DND-41 (cell line): ENCODE measurements around the gene ALG8.

Source experiments
- ATAC-seq: fragments of 200-7000 bp; cut with Tn5 transposase; 3 replicates; pipeline ENCODE4 v1.9.1; 2021; ENCODE audit warnings: low read depth; ENCODE audit not compliant: insufficient read depth
- DNase-seq: peaks from one replicate; pipeline ENCODE4 v3.0.0-alpha.2; 2020
- H2AFZ ChIP-seq: 2 replicates; pipeline ENCODE4 v1.6.0; 2012; ENCODE audit warnings: low read depth, low read length
- H3K27ac ChIP-seq: 2 replicates; pipeline ENCODE4 v1.5.1; 2012; ENCODE audit warnings: low read length, inconsistent platforms
- H3K27me3 ChIP-seq: fragments of 200-600 bp; sonication (generic); 2 replicates; pipeline ENCODE4 v1.6.0; 2012; ENCODE audit warnings: low read length, mild to moderate bottlenecking, inconsistent platforms; ENCODE audit not compliant: insufficient read depth, poor library complexity
- H3K36me3 ChIP-seq: 2 replicates; pipeline ENCODE4 v1.5.1; 2012; ENCODE audit warnings: low read length, inconsistent platforms; ENCODE audit not compliant: insufficient read depth
- H3K4me1 ChIP-seq: 2 replicates; pipeline ENCODE4 v1.5.1; 2012; ENCODE audit warnings: mild to moderate bottlenecking, low read length; ENCODE audit not compliant: insufficient read depth
- H3K4me2 ChIP-seq: 2 replicates; pipeline ENCODE4 v1.6.0; 2012; ENCODE audit warnings: mild to moderate bottlenecking, moderate library complexity, low read length, inconsistent platforms; ENCODE audit not compliant: insufficient read depth
- H3K4me3 ChIP-seq, 2 experiments: fragments of 200-600 bp in 1 of 2; shearing (Covaris generic) in 1 of 2; 2 replicates each; pipeline ENCODE4 v1.5.1; 2012 to 2016; ENCODE audit warnings: inconsistent platforms in 2 of 2, low read length in 2 of 2, mild to moderate bottlenecking in 2 of 2, low read depth in 1 of 2, moderate library complexity in 1 of 2
- H3K79me2 ChIP-seq: 2 replicates; pipeline ENCODE4 v1.6.0; 2012; ENCODE audit warnings: low read length, inconsistent platforms; ENCODE audit not compliant: insufficient read depth
- H3K9ac ChIP-seq: 2 replicates; pipeline ENCODE4 v1.6.0; 2012; ENCODE audit warnings: low read depth, mild to moderate bottlenecking, inconsistent platforms, low read length, moderate library complexity
- H3K9me3 ChIP-seq: 2 replicates; pipeline ENCODE4 v1.5.1; 2012; ENCODE audit warnings: low read length, moderate library complexity, mild to moderate bottlenecking, inconsistent platforms; ENCODE audit not compliant: insufficient read depth, severe bottlenecking
- H4K20me1 ChIP-seq: 2 replicates; pipeline ENCODE4 v1.6.0; 2012; ENCODE audit warnings: low read length; ENCODE audit not compliant: insufficient read depth
- EZH2 ChIP-seq: IDR thresholded peaks from 3 replicates; pipeline ENCODE4 v1.6.1; 2012; ENCODE audit warnings: borderline replicate concordance, low read depth, mild to moderate bottlenecking, moderate library complexity, low read length, inconsistent platforms; ENCODE audit not compliant: severe bottlenecking
- TF ChIP-seq, protein P1 (sequence below): IDR thresholded peaks from 2 replicates; pipeline ENCODE4 v1.5.1; 2012; ENCODE audit warnings: borderline replicate concordance, low read length, moderate library complexity, mild to moderate bottlenecking; ENCODE audit not compliant: poor library complexity, severe bottlenecking; ENCODE audit errors: extremely low read depth

ALG8 gene

DNA sequence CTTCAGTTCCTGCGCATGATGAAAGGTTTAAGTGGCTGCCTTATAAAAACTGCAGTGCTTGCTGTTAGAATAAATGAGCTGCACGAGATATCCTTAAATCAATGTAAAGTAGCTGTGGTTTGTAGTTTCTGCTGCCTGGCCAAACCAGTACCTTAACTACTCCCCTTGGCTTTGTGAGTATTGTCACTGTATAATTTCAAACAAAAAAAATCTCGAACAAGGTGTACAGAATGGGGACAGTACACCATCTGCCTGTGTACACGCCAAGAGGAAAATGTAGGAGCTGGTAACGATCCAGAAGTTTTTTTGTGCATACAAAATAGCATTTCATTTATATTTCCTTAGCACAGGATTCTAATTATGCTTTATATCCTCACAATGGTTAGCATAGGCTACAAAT lies 39.2 kb downstream of the ALG8 start:
- Histone ChIP-seq H3K4me1 (no peaks in the 10 kb centered on the region), H3K4me3 (no peak overlapping the region), H2AFZ (no peak overlapping the region), H3K9me3 (no peaks in the 10 kb centered on the region), H3K27me3 (no peaks in the 10 kb centered on the region), H3K9ac (no peak overlapping the region), H3K27ac (no peak overlapping the region), H3K79me2 (no peaks in the 10 kb centered on the region), H3K4me2 (no peak overlapping the region), H4K20me1 (no peaks in the 10 kb centered on the region), H3K36me3 (peaks cover 57% of the 10 kb centered on the region)
- no peak for TF ChIP-seq EZH2
- TF ChIP-seq, protein P1, sequence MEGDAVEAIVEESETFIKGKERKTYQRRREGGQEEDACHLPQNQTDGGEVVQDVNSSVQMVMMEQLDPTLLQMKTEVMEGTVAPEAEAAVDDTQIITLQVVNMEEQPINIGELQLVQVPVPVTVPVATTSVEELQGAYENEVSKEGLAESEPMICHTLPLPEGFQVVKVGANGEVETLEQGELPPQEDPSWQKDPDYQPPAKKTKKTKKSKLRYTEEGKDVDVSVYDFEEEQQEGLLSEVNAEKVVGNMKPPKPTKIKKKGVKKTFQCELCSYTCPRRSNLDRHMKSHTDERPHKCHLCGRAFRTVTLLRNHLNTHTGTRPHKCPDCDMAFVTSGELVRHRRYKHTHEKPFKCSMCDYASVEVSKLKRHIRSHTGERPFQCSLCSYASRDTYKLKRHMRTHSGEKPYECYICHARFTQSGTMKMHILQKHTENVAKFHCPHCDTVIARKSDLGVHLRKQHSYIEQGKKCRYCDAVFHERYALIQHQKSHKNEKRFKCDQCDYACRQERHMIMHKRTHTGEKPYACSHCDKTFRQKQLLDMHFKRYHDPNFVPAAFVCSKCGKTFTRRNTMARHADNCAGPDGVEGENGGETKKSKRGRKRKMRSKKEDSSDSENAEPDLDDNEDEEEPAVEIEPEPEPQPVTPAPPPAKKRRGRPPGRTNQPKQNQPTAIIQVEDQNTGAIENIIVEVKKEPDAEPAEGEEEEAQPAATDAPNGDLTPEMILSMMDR, result no peak
- DNase-seq (no peak), ATAC-seq (no peak)

DNA sequence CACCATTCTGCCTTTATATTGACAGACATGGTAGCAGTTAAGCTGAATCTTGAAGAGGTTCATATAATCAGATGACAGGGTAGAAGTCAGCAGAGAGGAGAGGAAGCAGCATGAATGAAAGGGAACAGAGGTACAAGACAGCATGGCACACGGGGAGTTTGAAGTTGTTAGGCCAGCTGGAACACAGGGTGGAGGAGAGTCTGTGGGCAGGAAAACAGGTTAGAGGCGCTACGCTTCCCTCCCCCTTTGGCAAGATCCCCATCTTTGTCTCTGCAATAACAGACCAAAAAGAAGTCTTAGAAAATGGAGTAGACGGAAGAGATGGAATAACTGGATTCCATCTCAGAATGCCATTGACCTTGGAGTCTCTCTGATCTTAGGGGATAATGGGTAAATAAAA lies 39.8 kb downstream of the ALG8 start:
- Histone ChIP-seq H3K9me3 (no peaks in the 10 kb centered on the region), H3K36me3 (peaks cover 60% of the 10 kb centered on the region), H3K9ac (no peak overlapping the region), H3K79me2 (no peaks in the 10 kb centered on the region), H4K20me1 (no peaks in the 10 kb centered on the region), H3K27ac (no peak overlapping the region), H3K4me1 (no peaks in the 10 kb centered on the region), H3K4me3 (no peak overlapping the region), H2AFZ (no peak overlapping the region), H3K27me3 (no peaks in the 10 kb centered on the region), H3K4me2 (no peak overlapping the region)
- DNase-seq, result no peak
- no peak for ATAC-seq
- no peak for TF ChIP-seq EZH2
- TF ChIP-seq, protein P1, result no peak

DNA sequence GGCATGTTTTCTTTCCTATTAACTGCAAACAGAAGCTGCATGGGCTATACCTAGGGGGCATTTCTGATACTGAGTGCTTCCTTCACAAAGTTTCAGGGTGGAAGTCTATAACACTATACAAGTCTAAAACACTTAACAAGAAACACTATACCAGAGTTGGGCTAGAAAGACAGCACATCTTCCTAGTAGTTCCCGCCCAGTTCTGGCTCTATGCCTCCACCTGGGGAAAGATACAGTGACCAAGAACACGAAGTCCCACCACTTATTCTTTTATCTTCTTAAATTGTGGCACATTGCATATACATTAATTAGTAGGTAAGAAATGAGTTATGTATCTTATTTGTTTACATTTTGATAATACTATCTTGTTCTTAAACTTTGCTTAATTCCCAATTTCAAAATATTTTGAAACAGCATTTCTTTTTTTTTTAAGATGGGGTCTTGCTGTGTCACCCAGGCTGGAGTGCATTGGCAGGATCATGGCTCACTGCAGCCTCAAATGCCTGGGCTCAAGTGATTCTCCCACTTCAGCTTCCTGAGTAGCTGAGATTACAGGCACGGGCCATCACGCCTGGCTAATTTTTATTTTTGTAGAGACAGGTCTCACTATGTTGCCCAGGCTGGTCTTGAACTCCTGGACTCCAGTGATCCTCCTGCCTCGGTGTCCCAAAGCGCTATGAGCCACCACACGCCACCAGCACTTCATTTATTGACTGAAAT lies 41.6 kb downstream of the ALG8 start:
- DNase-seq, result no peak
- no peaks in the 10 kb centered on the region for H4K20me1 ChIP-seq
- TF ChIP-seq EZH2, result no peak
- TF ChIP-seq, protein P1, result no peak
- no peaks in the 10 kb centered on the region for H3K79me2 ChIP-seq
- H3K4me3 ChIP-seq, result no peak overlapping the region
- no peaks in the 10 kb centered on the region for H3K27me3 ChIP-seq
- H3K27ac ChIP-seq, result no peak overlapping the region
- H3K4me2 ChIP-seq, result no peak overlapping the region
- peaks cover 56% of the 10 kb centered on the region for H3K36me3 ChIP-seq
- no peak overlapping the region for H3K9ac ChIP-seq
- ATAC-seq, result no peak
- H2AFZ ChIP-seq, result no peak overlapping the region
- H3K4me1 ChIP-seq, result no peaks in the 10 kb centered on the region
- H3K9me3 ChIP-seq, result no peaks in the 10 kb centered on the region
